Astrocyte (in vitro differentiated cells and primary cell): ENCODE data around the gene SSBP1.

ENCODE experiments used
- CTCF ChIP-seq: IDR thresholded peaks from 2 replicates; pipeline ENCODE4 v1.5.1; 2011; ENCODE audit warnings: low read depth, mild to moderate bottlenecking, inconsistent platforms, low read length, moderate library complexity; ENCODE audit not compliant: insufficient read depth
- EZH2 ChIP-seq: IDR thresholded peaks from 2 replicates; pipeline ENCODE4 v1.6.1; 2012; ENCODE audit warnings: mild to moderate bottlenecking, low read length, inconsistent platforms; ENCODE audit not compliant: insufficient read depth

- no peak for TF ChIP-seq EZH2
- no peak for TF ChIP-seq CTCF
These were observed 15.6 kb upstream of the SSBP1 start for GRCh38 chr7:141722529-141722928.
